Nephron (organoid): ENCODE data around the gene BCAS1.

Experiments
- H3K27ac Mint-ChIP-seq, 3 experiments: 2 replicates each; pipeline ENCODE4 v1.8.0; 2020; ENCODE audit warnings: mixed read lengths in 3 of 3, mild to moderate bottlenecking in 2 of 3, moderate library complexity in 1 of 3
- H3K27me3 Mint-ChIP-seq: 2 replicates; pipeline ENCODE4 v1.8.0; 2021; ENCODE audit warnings: low read depth, mild to moderate bottlenecking, moderate library complexity, mixed read lengths
- H3K36me3 Mint-ChIP-seq: 2 replicates; pipeline ENCODE4 v1.8.0; 2020; ENCODE audit warnings: low read depth, mixed read lengths
- H3K4me1 Mint-ChIP-seq: 2 replicates; pipeline ENCODE4 v1.8.0; 2020; ENCODE audit warnings: mixed read lengths
- H3K4me3 Mint-ChIP-seq, 3 experiments: 2 replicates each; pipeline ENCODE4 v1.8.0; 2020; ENCODE audit warnings: mild to moderate bottlenecking in 3 of 3, mixed read lengths in 3 of 3, moderate library complexity in 2 of 3
- H3K9me3 Mint-ChIP-seq: 2 replicates; pipeline ENCODE4 v1.8.0; 2020; ENCODE audit warnings: mixed read lengths
- TF ChIP-seq, protein P1 (sequence below), 3 experiments: fragments of 200-600 bp; sonication (generic); IDR thresholded peaks; one replicate each; pipeline ENCODE4 v1.5.0; 2021; ENCODE audit warnings: antibody characterized with exemption in 3 of 3; ENCODE audit not compliant: unreplicated experiment in 3 of 3

BCAS1 gene

DNA sequence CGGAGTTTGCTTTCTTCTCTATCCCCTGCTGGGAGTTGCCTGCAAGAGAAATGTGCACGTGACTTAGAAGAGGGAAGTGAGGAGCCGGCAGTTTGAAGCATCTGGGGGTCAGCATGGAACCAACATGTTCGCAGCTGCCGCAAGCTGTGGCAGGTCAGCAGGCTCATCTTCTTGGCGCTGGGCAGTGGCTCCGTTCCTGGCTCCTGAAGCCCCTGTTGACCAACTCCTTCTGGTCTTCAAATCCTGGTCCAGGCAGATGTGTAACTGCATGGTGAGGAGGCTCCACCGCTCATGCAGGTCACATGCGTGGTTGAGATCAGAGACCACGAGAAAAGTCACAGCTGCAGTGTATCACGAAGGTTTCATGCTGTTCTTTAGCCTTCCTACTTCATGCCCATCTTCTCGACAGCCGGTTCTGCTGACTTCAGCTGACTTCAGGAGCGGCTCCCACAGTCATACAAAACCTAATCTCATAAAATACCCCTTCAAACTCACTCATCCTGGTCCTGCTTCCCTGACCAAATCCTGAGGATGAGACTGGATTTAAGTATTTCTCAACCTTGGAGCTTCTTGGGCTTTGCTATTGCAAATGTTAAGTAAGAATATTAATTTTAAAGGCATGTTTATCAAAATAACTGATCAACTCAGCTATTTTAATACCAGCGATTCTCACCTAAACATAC is 44.9 kb upstream of the BCAS1 start:
- Mint-ChIP-seq H3K9me3 (peaks cover 2% of the 10 kb centered on the region), H3K36me3 (no peaks in the 10 kb centered on the region), H3K4me3 (no peak overlapping the region), H3K27ac (peak overlapping the region in 2 of 3 experiments; percentile 21 to 63), H3K27me3 (peaks cover 13% of the 10 kb centered on the region), H3K4me1 (no peaks in the 10 kb centered on the region)
- TF ChIP-seq, protein P1, sequence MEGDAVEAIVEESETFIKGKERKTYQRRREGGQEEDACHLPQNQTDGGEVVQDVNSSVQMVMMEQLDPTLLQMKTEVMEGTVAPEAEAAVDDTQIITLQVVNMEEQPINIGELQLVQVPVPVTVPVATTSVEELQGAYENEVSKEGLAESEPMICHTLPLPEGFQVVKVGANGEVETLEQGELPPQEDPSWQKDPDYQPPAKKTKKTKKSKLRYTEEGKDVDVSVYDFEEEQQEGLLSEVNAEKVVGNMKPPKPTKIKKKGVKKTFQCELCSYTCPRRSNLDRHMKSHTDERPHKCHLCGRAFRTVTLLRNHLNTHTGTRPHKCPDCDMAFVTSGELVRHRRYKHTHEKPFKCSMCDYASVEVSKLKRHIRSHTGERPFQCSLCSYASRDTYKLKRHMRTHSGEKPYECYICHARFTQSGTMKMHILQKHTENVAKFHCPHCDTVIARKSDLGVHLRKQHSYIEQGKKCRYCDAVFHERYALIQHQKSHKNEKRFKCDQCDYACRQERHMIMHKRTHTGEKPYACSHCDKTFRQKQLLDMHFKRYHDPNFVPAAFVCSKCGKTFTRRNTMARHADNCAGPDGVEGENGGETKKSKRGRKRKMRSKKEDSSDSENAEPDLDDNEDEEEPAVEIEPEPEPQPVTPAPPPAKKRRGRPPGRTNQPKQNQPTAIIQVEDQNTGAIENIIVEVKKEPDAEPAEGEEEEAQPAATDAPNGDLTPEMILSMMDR (IDR thresholded peaks at IDR 0.05; ENCODE audit: unreplicated experiment in 3 of 3): no peak

DNA sequence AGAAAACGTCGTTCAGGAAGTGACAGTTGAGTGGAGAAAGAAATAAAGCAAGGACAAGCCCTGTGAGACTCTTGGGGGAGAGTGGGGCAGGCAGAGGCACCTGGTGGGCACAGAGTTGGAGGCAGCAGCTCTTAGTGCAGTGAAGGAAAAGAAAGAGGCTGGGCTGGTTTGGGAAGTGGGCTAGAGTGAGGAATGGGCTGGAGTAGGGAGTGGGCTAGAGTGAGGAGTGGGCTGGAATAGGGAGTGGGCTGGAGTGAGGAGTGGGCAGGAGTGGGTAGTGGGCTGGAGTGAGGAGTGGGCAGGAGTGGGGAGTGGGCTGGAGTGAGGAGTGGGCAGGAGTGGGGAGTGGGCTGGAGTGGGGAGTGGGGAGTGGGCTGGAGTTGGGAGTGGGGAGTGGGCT is 43.7 kb upstream of the BCAS1 start:
- Mint-ChIP-seq H3K4me1 (no peaks in the 10 kb centered on the region), H3K27me3 (peaks cover 13% of the 10 kb centered on the region), H3K9me3 (peaks cover 2% of the 10 kb centered on the region), H3K4me3 (no peak overlapping the region), H3K27ac (no peak overlapping the region), H3K36me3 (no peaks in the 10 kb centered on the region)
- TF ChIP-seq, protein P1 (IDR thresholded peaks at IDR 0.05; ENCODE audit: unreplicated experiment in 3 of 3): no peak

DNA sequence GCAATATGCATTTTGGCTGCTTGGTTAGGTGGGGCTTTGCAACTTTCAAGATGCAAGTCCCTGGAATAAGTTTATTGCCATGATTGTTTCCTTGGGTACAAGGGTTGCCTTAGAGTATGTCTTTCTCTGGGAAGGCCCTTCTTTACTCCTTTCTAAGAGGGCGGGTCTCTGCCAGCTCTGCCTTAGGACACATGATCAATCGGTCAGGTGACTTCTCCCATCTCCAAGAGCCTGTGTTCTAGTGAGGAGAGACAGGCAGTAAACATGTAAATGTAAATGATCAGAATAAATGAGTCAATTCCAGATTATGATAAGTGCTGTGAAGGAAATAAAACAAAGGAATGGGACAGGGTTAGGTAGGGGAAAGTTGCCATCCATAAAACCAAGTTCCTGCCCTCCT is 43.2 kb upstream of the BCAS1 start:
- no peak overlapping the region for H3K27ac Mint-ChIP-seq
- H3K36me3 Mint-ChIP-seq: no peaks in the 10 kb centered on the region
- no peak overlapping the region for H3K4me3 Mint-ChIP-seq
- H3K4me1 Mint-ChIP-seq: no peaks in the 10 kb centered on the region
- TF ChIP-seq, protein P1 (IDR thresholded peaks at IDR 0.05; ENCODE audit: unreplicated experiment in 3 of 3): no peak
- peaks cover 13% of the 10 kb centered on the region for H3K27me3 Mint-ChIP-seq
- H3K9me3 Mint-ChIP-seq: peaks cover 2% of the 10 kb centered on the region

DNA sequence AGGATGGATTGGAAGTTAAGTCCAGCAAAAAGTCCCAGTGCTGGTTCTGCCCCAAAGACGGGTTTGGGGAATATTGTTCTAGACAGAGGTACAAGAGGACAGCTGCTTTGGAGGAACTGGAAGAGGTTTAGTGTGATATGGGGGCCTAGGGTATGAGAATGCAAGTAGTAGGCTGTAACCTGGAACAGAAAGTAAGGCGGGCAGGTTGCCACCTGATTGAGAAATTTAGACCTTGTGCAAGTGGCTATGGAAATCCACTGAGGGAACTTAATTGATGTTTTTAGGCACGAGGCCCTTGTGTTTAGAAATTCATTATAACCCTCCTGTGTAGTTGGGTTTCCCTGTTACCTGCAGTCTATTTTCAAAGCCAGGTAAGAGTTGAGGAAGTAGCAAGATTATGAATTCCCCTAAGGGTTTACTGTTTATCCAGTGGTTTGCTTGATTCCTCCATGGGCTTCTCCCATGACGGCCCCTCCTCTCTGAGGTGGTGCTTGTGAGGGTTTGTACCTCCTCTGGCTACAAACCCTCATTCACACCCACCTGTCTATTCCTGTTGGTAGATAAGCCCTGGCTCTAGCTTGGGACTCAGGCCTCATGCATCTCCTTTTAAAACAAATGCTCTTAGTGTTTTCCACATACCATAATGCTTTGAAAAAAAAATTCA is 42.0 kb upstream of the BCAS1 start:
- Mint-ChIP-seq H3K27me3 (peaks cover 13% of the 10 kb centered on the region), H3K4me1 (no peaks in the 10 kb centered on the region), H3K36me3 (no peaks in the 10 kb centered on the region), H3K27ac (no peak overlapping the region), H3K9me3 (peaks cover 2% of the 10 kb centered on the region), H3K4me3 (no peak overlapping the region)
- TF ChIP-seq, protein P1 (IDR thresholded peaks at IDR 0.05; ENCODE audit: unreplicated experiment in 3 of 3): no peak

DNA sequence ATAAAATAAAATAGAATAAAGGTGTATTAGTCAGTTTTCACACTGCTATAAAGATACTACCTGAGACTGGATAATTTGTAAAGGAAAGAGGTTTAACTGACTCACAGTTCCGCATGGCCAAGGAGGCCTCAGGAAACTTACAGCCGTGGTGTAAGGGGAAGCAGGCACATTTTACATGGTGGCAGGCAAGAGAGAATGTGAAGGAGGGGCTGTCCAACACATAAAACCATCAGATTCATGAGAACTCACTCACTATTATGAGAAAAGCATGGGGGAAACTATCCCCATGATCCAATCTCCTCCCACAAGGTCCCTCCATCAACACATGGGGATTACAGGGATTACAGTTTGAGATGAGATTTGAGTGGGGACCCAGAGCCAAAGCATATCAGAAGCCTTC is 41.1 kb upstream of the BCAS1 start:
- no peak overlapping the region for H3K27ac Mint-ChIP-seq
- TF ChIP-seq, protein P1 (IDR thresholded peaks at IDR 0.05; ENCODE audit: unreplicated experiment in 3 of 3): no peak
- peaks cover 13% of the 10 kb centered on the region for H3K27me3 Mint-ChIP-seq
- no peak overlapping the region for H3K4me3 Mint-ChIP-seq
- no peaks in the 10 kb centered on the region for H3K36me3 Mint-ChIP-seq
- H3K4me1 Mint-ChIP-seq: no peaks in the 10 kb centered on the region
- H3K9me3 Mint-ChIP-seq: peaks cover 2% of the 10 kb centered on the region

DNA sequence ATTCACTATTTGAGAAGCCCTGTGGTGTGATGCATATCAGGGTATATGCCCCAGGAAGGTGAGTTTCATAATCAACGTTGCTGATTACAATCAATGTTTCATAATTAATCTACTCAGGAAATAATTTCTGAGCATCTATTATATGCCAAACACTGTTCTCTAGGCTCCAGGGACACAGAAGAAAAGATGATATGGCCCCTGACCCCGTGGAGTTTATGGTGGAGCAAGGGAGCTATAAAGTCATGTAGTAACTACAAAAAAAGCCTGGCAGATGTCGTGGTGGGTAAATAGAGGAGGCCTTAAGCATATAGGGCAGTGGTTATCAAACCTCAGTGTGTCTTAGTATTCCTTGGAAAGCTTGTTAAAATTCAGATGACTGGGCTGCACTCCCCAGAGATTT is 40.1 kb upstream of the BCAS1 start:
- H3K9me3 Mint-ChIP-seq: peaks cover 2% of the 10 kb centered on the region
- H3K4me1 Mint-ChIP-seq: no peaks in the 10 kb centered on the region
- TF ChIP-seq, protein P1 (IDR thresholded peaks at IDR 0.05; ENCODE audit: unreplicated experiment in 3 of 3): no peak
- H3K27me3 Mint-ChIP-seq: peaks cover 6% of the 10 kb centered on the region
- H3K4me3 Mint-ChIP-seq: no peak overlapping the region
- H3K36me3 Mint-ChIP-seq: no peaks in the 10 kb centered on the region
- H3K27ac Mint-ChIP-seq: no peak overlapping the region
